A549 (cell line): ENCODE measurements around the gene CEP128. TPM values are rescaled to one million over a fixed set of nuclear protein-coding genes. Genes with fewer than 3 reads are reported as not detected.

Experiments used
- ATAC-seq, 2 experiments: fragments of 200-7000 bp in 1 of 2; fragments of >200 bp in 1 of 2; cut with Nextera tagmentation in 1 of 2; cut with Tn5 transposase in 1 of 2; 3 replicates each; pipeline versions ENCODE4 v1.8.0 to v1.9.1; 2018 to 2020; ENCODE audit warnings: mild to moderate bottlenecking in 1 of 2, moderate library complexity in 1 of 2
- CTCF ChIA-PET: fragments of 300-600 bp; sonication (Branson Sonifier 250); formaldehyde crosslinking; extraction: SDS; loops from one replicate; lab custom pipeline; 2021; ENCODE audit warnings: antibody characterized with exemption, inconsistent platforms; lab: Yijun Ruan, JAX
- POLR2A ChIA-PET: fragments of 350-600 bp; formaldehyde crosslinking; extraction: SDS; loops from one replicate; lab custom pipeline; 2021; ENCODE audit warnings: antibody characterized with exemption, inconsistent platforms; lab: Yijun Ruan, JAX
- DNase-seq, 2 experiments: peaks; one replicate each; pipeline versions ENCODE4 v3.0.0 to v3.0.0-alpha.2; 2011 to 2016; ENCODE audit warnings: low read depth in 1 of 2, low spot score in 1 of 2
- FAIRE-seq: peaks from 2 replicates; lab custom pipeline; 2011; peaks lifted over from hg19 to GRCh38; lab: Jason Lieb, UNC
- H3K27ac ChIP-seq, 2 experiments: fragments of >200 bp; sonication (Bioruptor Twin); formaldehyde crosslinking; 3 replicates each; pipeline ENCODE4 v1.5.1; 2016 to 2017
- H3K4me1 ChIP-seq: fragments of >200 bp; sonication (Bioruptor Twin); formaldehyde crosslinking; 3 replicates; pipeline ENCODE4 v1.6.1; 2016
- H3K4me2 ChIP-seq: fragments of >200 bp; sonication (Bioruptor Twin); formaldehyde crosslinking; 3 replicates; pipeline ENCODE4 v1.6.1; 2016
- H3K4me3 ChIP-seq: fragments of >200 bp; sonication (Bioruptor Twin); formaldehyde crosslinking; 3 replicates; pipeline ENCODE4 v1.5.1; 2016
- H3K9me3 ChIP-seq: fragments of >200 bp; sonication (Bioruptor Twin); formaldehyde crosslinking; 3 replicates; pipeline ENCODE4 v1.6.1; 2016
- BCL3 ChIP-seq: fragments of >200 bp; sonication (Bioruptor Twin); formaldehyde crosslinking; IDR thresholded peaks from 3 replicates; pipeline ENCODE4 v1.6.1; 2016
- CEBPB ChIP-seq, 2 experiments: fragments of >200 bp in 1 of 2; sonication (Bioruptor Twin) in 1 of 2; formaldehyde crosslinking in 1 of 2; IDR thresholded peaks; 2 replicates each; pipeline ENCODE4 v1.6.1; 2012 to 2016
- CHD2 ChIP-seq: fragments of 150-350 bp; IDR thresholded peaks from 2 replicates; pipeline ENCODE4 v1.6.1; 2014; ENCODE audit warnings: low read length; ENCODE audit not compliant: partially characterized antibody
- CHD4 ChIP-seq: fragments of 200-600 bp; sonication (generic); IDR thresholded peaks from 2 replicates; pipeline ENCODE4 v1.6.1; 2016; ENCODE audit warnings: antibody characterized with exemption, mild to moderate bottlenecking, borderline replicate concordance
- CTCF ChIP-seq: fragments of >200 bp; sonication (Bioruptor Twin); formaldehyde crosslinking; IDR thresholded peaks from 3 replicates; pipeline ENCODE4 v1.5.1; 2016
- EHF ChIP-seq: fragments of 250-450 bp; sonication (Bioruptor Pico); IDR thresholded peaks from 2 replicates; pipeline ENCODE4 v1.5.0; 2020; ENCODE audit warnings: mild to moderate bottlenecking
- EP300 ChIP-seq, 2 experiments: fragments of >200 bp; sonication (Bioruptor Twin); formaldehyde crosslinking; IDR thresholded peaks; 2 replicates in 1 of 2; 3 replicates in 1 of 2; pipeline ENCODE4 v1.6.1; 2016 to 2017
- FOSB ChIP-seq: fragments of 250-450 bp; sonication (Bioruptor Pico); IDR thresholded peaks from 2 replicates; pipeline ENCODE4 v1.5.0; 2020; ENCODE audit warnings: mild to moderate bottlenecking, moderate library complexity
- FOSL2 ChIP-seq, 2 experiments: fragments of 450-650 bp in 1 of 2; fragments of >200 bp in 1 of 2; sonication (Bioruptor Twin) in 1 of 2; formaldehyde crosslinking; IDR thresholded peaks; 2 replicates each; pipeline versions ENCODE4 v1.5.0 to v1.6.1; 2016 to 2020; ENCODE audit warnings: mild to moderate bottlenecking in 1 of 2, moderate library complexity in 1 of 2
- GATA3 ChIP-seq: IDR thresholded peaks from 2 replicates; pipeline ENCODE4 v1.6.1; 2012; ENCODE audit warnings: borderline replicate concordance
- JUN ChIP-seq, 2 experiments: fragments of >200 bp; sonication (Bioruptor Twin); formaldehyde crosslinking; IDR thresholded peaks; 2 replicates in 1 of 2; 3 replicates in 1 of 2; pipeline ENCODE4 v1.6.1; 2016 to 2017
- JUNB ChIP-seq: fragments of >200 bp; sonication (Bioruptor Twin); formaldehyde crosslinking; IDR thresholded peaks from 2 replicates; pipeline ENCODE4 v1.6.1; 2016
- MAFK ChIP-seq: fragments of 450-650 bp; IDR thresholded peaks from 2 replicates; pipeline ENCODE4 v1.6.1; 2014; ENCODE audit not compliant: partially characterized antibody
- MAX ChIP-seq: IDR thresholded peaks from 2 replicates; pipeline ENCODE4 v1.6.1; 2012
- PHF8 ChIP-seq: fragments of 200-600 bp; sonication (generic); IDR thresholded peaks from 2 replicates; pipeline ENCODE4 v1.6.1; 2016; ENCODE audit warnings: low read depth, mild to moderate bottlenecking, antibody characterized with exemption, moderate library complexity, borderline replicate concordance
- RAD21 ChIP-seq, 2 experiments: fragments of >200 bp in 1 of 2; sonication (Bioruptor Twin) in 1 of 2; formaldehyde crosslinking in 1 of 2; IDR thresholded peaks in 1 of 2; conservative IDR thresholded peaks in 1 of 2; 2 replicates in 1 of 2; 3 replicates in 1 of 2; pipeline ENCODE4 v1.6.1; 2012 to 2018; ENCODE audit warnings: inconsistent platforms in 1 of 2
- RARB ChIP-seq: fragments of 250-450 bp; sonication (Bioruptor Pico); IDR thresholded peaks from 2 replicates; pipeline ENCODE4 v1.8.0; 2021; ENCODE audit warnings: mild to moderate bottlenecking, moderate library complexity
- RCOR1 ChIP-seq: fragments of 150-350 bp; IDR thresholded peaks from 2 replicates; pipeline ENCODE4 v1.6.1; 2014; ENCODE audit warnings: antibody characterized with exemption, low read length, low read depth
- SMC3 ChIP-seq: fragments of >200 bp; sonication (Bioruptor Twin); formaldehyde crosslinking; IDR thresholded peaks from 3 replicates; pipeline ENCODE4 v1.6.1; 2018; ENCODE audit warnings: inconsistent platforms
- TFCP2L1 ChIP-seq: fragments of 250-450 bp; sonication (Bioruptor Pico); IDR thresholded peaks from 2 replicates; pipeline ENCODE4 v1.5.0; 2021; ENCODE audit warnings: mild to moderate bottlenecking
- TP53 ChIP-seq: fragments of 250-450 bp; sonication (Bioruptor Pico); IDR thresholded peaks from 2 replicates; pipeline ENCODE4 v1.5.0; 2021; ENCODE audit warnings: mild to moderate bottlenecking, moderate library complexity
- ZFP36 ChIP-seq: fragments of 450-650 bp; IDR thresholded peaks from 2 replicates; pipeline ENCODE4 v1.6.1; 2014; ENCODE audit warnings: borderline replicate concordance; ENCODE audit not compliant: partially characterized antibody
- ZNF302 ChIP-seq: fragments of 250-450 bp; sonication (Bioruptor Pico); IDR thresholded peaks from 2 replicates; pipeline ENCODE4 v1.9.0; 2021; ENCODE audit warnings: inconsistent platforms, mild to moderate bottlenecking, moderate library complexity
- WGBS: methylation state at CpG from one replicate; pipeline ENCODE4 v1.1.6; 2017; ENCODE audit errors: missing lambda C conversion rate; 5-methylcytosine and 5-hydroxymethylcytosine counted together
- polyA plus RNA-seq, 4 experiments: library from polyadenylated mRNA; depleted of rRNA in 3 of 4; stranded (reverse); fragments of >200 nt; fragmentation: RNase III in 1 of 4; extraction: RNeasy Plus Mini Kit Qiagen cat#74134 plus additional on column Dnase treatment in 1 of 4; gene quantifications; 2 replicates in 3 of 4; 3 replicates in 1 of 4; pipeline ENCODE4 v1.2.3, GENCODE V29; 2011 to 2017
- TF ChIP-seq, protein P1 (sequence below): IDR thresholded peaks from 2 replicates; pipeline ENCODE4 v1.6.1; 2012

CEP128 gene
- polyA plus RNA-seq, 2 of the 4 experiments (the other 2 are of a cell fraction): 5.8 to 7.0 TPM

GRCh38 chr14:80538633-80539375 is 402.7 kb downstream of the CEP128 start:
- peak; percentile 93 to 94 for ATAC-seq
- peak; percentile 7 to 88 for DNase-seq
- 0 out of 5 replicates have a peak, but pooled peaks of 1 of the 2 experiments have one; percentile 18 for TF ChIP-seq JUN (IDR thresholded peaks at IDR 0.05)
- TF ChIP-seq SMC3: peak; percentile 20; the same call in 2 of the 3 replicates
- TF ChIP-seq FOSL2 (IDR thresholded peaks at IDR 0.05): 0 out of 2 replicates have a peak, but pooled peaks have one; percentile 23
- TF ChIP-seq FOSL2 (CRISPR knock-in tag; IDR thresholded peaks at IDR 0.05): peak; percentile 73
- TF ChIP-seq CTCF: no peak
- TF ChIP-seq PHF8: no peak
- no peak for TF ChIP-seq CHD4
- TF ChIP-seq EP300 (IDR thresholded peaks at IDR 0.05): peak; percentile 39 to 49; a peak in 3 of 5 replicates
- TF ChIP-seq RCOR1: no peak
- TF ChIP-seq BCL3: peak; percentile 49; the same call in 1 of the 3 replicates
- peak; percentile 78 for TF ChIP-seq MAFK
- peak in 1 of 2 experiments; percentile 81; a peak in 2 of 4 replicates for TF ChIP-seq CEBPB (IDR thresholded peaks at IDR 0.05)
- no peak for TF ChIP-seq TFCP2L1 (CRISPR knock-in tag)
- TF ChIP-seq MAX: peak; percentile 47
- no peak for TF ChIP-seq FOSB (CRISPR knock-in tag)
- TF ChIP-seq ZFP36: peak; percentile 69
- peak; percentile 67; the same call in 1 of the 2 replicates for TF ChIP-seq JUNB
- peak in 1 of 2 experiments; percentile 33; a peak in 1 of 5 replicates for TF ChIP-seq RAD21 (conservative IDR thresholded peaks at IDR 0.05 in 1 of 2, IDR thresholded peaks at IDR 0.05 in 1 of 2)
- TF ChIP-seq, protein P1, sequence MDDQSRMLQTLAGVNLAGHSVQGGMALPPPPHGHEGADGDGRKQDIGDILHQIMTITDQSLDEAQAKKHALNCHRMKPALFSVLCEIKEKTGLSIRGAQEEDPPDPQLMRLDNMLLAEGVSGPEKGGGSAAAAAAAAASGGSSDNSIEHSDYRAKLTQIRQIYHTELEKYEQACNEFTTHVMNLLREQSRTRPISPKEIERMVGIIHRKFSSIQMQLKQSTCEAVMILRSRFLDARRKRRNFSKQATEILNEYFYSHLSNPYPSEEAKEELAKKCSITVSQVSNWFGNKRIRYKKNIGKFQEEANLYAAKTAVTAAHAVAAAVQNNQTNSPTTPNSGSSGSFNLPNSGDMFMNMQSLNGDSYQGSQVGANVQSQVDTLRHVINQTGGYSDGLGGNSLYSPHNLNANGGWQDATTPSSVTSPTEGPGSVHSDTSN: 0 out of 2 replicates have a peak, but pooled peaks have one; percentile 52
- peak; percentile 87 for TF ChIP-seq RARB (CRISPR knock-in tag)
- TF ChIP-seq TP53 (CRISPR knock-in tag): no peak
- TF ChIP-seq GATA3: peak; percentile 93
- peaks cover 30% of the 10 kb centered on the region for H3K4me1 ChIP-seq
- no peaks in the 10 kb centered on the region for H3K9me3 ChIP-seq
- H3K4me2 ChIP-seq: peak overlapping the region; percentile 64
- ChIA-PET POLR2A (no interaction called here), CTCF (interaction anchor here (0.8 kb wide), 1 partner anchor 18 kb away, joined by 3 read pairs; no protein-coding TSS in a partner anchor)
- WGBS: 38% methylated on average over 7 of the region's 7 CpGs
- FAIRE-seq: no peak
- peak overlapping the region; percentile 40 to 54 for H3K27ac ChIP-seq
- no peak overlapping the region for H3K4me3 ChIP-seq

- H3K4me1 ChIP-seq: peaks cover 30% of the 10 kb centered on the region
- no peak overlapping the region for H3K4me3 ChIP-seq
- ATAC-seq: no peak
- DNase-seq: no peak
- FAIRE-seq: peak; percentile 87
- H3K4me2 ChIP-seq: no peak overlapping the region
- WGBS: 92% methylated on average over 5 of the region's 5 CpGs
- no peaks in the 10 kb centered on the region for H3K9me3 ChIP-seq
- CTCF ChIA-PET: interaction anchor here (0.8 kb wide), 1 partner anchor 21 kb away, joined by 3 read pairs; no protein-coding TSS in a partner anchor
- TF ChIP-seq ZNF302 (no peak), EHF (no peak), CHD2 (no peak), CEBPB (IDR thresholded peaks at IDR 0.05) (no peak)
- POLR2A ChIA-PET: no interaction called here
- peak overlapping the region; percentile 37 to 54; a peak in 2 of 6 replicates for H3K27ac ChIP-seq
Observed at GRCh38 chr14:80537626-80538025, 403.9 kb downstream of the CEP128 start.
